Lower leg skin (tissue), 4 donors: Measurements from ENCODE around the gene SLIT3. TPM values are rescaled to one million over a fixed set of nuclear protein-coding genes. Genes with fewer than 3 reads are reported as not detected.

Experiments used
- DNase-seq, 2 donors: peaks; one replicate each; pipeline ENCODE4 v3.0.0-alpha.2; 2019; ENCODE audit warnings: low spot score in 2 of 2
- H3K4me3 ChIP-seq: fragments of 200-600 bp; sonication (generic); 2 replicates; pipeline ENCODE4 v1.5.1; 2017; ENCODE audit warnings: mild to moderate bottlenecking, low read depth; ENCODE audit not compliant: poor library complexity, severe bottlenecking
- POLR2A ChIP-seq, 2 donors: fragments of 450-650 bp; IDR thresholded peaks; one replicate each; pipeline ENCODE4 v1.6.1; 2016 to 2017; ENCODE audit warnings: antibody characterized with exemption in 2 of 2, mild to moderate bottlenecking in 1 of 2, moderate library complexity in 1 of 2
- WGBS, 2 donors: methylation state at CpG; one replicate each; pipeline ENCODE4 v1.1.5; 2018; 5-methylcytosine and 5-hydroxymethylcytosine counted together
- intact Hi-C: fragments of 100-400 bp; cut with DNase I; formaldehyde crosslinking; loops from one replicate; pipeline ENCODE4 v1.15.0; 2023; ENCODE audit warnings: low total_unique reads
- total RNA-seq, 4 donors: library from RNA; depleted of rRNA; stranded (reverse); fragments of >200 nt; gene quantifications; one replicate each; pipeline ENCODE4 v1.1.0, GENCODE V29; 2016
- TF ChIP-seq, protein P1 (sequence below), 3 donors: fragments of 450-650 bp; IDR thresholded peaks; one replicate each; pipeline ENCODE4 v1.5.1; 2016; ENCODE audit warnings: antibody characterized with exemption in 3 of 3, mild to moderate bottlenecking in 3 of 3, moderate library complexity in 2 of 3

Gene SLIT3
- total RNA-seq, 4 donors from 2014 or later = 12.4 to 66.0 (median 22.8) TPM

DNA sequence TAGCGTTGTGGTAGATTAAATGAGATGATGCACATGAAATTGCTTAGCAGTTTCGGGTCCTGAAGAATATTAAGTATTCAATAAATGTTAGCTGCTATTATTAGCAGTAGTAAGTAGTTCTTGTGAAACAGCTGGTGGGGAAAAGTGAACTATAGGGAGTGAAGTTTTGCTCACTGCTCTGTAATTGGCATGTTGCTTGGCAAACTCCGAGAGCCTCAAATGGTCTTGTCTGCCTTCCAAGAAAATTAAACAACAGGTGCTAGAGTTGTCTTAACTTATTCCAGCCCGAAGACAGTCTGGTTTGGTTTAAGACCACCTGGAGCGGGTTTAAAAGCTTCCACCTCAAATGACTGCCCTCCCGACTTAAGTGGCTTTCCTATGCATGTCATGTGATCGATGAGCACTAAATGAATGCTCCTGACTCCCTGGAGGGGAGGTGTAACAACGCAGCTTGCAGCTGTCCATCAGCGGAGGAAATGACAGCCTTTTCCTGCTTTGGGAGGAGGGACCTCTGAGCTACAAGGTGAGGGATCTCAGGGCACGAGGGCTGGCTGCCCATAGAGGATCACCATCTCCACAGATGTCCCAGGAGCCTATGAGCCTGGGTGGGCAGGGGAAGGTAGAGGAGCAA is 518.9 kb downstream of the SLIT3 start:
- TF ChIP-seq, protein P1, sequence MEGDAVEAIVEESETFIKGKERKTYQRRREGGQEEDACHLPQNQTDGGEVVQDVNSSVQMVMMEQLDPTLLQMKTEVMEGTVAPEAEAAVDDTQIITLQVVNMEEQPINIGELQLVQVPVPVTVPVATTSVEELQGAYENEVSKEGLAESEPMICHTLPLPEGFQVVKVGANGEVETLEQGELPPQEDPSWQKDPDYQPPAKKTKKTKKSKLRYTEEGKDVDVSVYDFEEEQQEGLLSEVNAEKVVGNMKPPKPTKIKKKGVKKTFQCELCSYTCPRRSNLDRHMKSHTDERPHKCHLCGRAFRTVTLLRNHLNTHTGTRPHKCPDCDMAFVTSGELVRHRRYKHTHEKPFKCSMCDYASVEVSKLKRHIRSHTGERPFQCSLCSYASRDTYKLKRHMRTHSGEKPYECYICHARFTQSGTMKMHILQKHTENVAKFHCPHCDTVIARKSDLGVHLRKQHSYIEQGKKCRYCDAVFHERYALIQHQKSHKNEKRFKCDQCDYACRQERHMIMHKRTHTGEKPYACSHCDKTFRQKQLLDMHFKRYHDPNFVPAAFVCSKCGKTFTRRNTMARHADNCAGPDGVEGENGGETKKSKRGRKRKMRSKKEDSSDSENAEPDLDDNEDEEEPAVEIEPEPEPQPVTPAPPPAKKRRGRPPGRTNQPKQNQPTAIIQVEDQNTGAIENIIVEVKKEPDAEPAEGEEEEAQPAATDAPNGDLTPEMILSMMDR (IDR thresholded peaks at IDR 0.05) = no peak
- TF ChIP-seq POLR2A (IDR thresholded peaks at IDR 0.05) = no peak
- no peak overlapping the region for H3K4me3 ChIP-seq
- WGBS, 2 donors = 35 to 42% methylated on average over 10 of the region's 10 CpGs
- no peak for DNase-seq
- intact Hi-C loops = no loop called here

DNA sequence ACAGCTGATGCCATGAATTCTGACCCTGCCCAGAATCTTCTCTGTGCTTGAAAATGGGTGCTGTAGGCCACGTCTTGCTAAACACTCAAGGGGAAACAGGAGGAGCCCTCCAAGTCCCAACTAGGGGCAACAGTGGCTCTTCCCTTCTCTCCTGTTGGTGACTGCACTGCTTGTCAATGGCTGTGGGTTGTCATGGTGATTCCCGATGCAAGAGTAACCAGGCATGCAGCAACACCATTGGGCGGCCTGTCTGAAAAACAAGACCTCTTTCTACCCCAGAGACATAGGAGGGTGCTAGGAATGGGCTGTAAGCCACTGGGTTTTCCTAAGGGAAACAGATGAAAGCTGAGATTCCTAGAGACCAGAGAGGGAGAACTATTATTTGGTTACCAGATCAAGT is 520.1 kb downstream of the SLIT3 start:
- intact Hi-C loops = no loop called here
- TF ChIP-seq, protein P1 (IDR thresholded peaks at IDR 0.05) = no peak
- TF ChIP-seq POLR2A (IDR thresholded peaks at IDR 0.05) = no peak
- H3K4me3 ChIP-seq = no peak overlapping the region
- DNase-seq = no peak
- WGBS, 2 donors = 84 to 91% methylated on average over 3 of the region's 3 CpGs

DNA sequence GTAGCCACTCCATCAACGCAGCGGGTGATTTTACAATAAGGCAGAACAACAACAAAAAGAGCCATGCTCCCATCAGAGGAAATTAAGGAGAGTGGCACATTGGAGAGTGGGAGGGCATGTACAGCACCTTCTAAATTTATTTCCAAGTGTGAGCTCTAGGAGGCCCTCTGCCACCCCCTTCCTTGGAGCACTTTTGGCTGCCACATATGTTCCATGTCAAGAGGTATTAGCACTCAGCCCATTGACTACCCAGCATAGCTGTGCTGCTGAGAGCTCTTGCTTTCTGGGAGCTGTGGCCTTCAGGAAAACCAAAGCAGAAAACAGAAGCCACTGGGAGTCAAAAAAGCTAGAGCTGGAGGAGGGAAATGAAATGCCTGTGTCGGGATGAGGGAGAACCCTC is 521.6 kb downstream of the SLIT3 start:
- intact Hi-C loops = no loop called here
- no peak overlapping the region for H3K4me3 ChIP-seq
- WGBS, 2 donors = 92 to 95% methylated on average over 3 of the region's 3 CpGs
- no peak for DNase-seq
- TF ChIP-seq, protein P1 (IDR thresholded peaks at IDR 0.05) = no peak
- TF ChIP-seq POLR2A (IDR thresholded peaks at IDR 0.05) = no peak

DNA sequence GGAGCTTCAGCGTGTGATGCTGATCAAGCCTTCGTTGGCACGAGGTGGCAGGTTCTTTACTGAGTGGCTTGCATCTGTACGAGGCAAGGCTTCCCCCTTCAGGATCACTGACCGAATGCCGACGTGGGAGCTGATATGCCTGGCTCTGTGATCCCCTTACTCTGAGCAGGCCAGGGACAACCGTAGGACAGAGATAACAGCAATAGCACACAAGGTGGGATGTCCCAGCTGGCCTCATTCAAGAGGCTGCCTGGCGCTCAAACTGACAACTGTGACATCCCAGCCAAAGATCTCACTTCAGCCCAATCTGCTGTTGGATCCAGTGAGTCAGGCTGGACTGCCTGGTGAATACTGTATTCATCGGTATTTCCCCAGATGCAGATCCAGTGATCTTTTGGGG is 522.4 kb downstream of the SLIT3 start:
- TF ChIP-seq, protein P1 (IDR thresholded peaks at IDR 0.05) = no peak
- no peak for TF ChIP-seq POLR2A (IDR thresholded peaks at IDR 0.05)
- no peak overlapping the region for H3K4me3 ChIP-seq
- 91 to 96% methylated on average over 10 of the region's 10 CpGs for WGBS, 2 donors
- DNase-seq = no peak
- intact Hi-C loops = no loop called here

DNA sequence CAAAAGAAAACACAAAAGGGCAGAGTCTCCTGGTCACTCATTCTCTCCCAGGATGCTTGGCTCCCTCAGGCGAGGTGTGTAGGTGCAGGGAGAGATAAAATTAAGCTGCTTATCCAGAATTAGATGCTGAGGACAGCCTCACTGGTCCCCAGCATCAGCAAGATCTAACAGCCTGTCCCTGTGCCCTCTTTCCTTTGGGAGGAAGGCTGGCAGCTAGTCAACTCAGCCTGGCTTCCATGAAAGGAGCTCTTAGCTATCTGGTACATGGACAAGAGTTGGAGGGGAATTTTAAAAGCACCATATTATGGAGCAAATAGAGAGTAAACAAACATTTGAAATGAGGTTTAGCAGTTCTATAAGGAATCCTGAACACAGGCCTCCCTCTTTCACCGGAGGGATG is 523.3 kb downstream of the SLIT3 start:
- H3K4me3 ChIP-seq = no peak overlapping the region
- intact Hi-C loops = no loop called here
- TF ChIP-seq, protein P1 (IDR thresholded peaks at IDR 0.05) = no peak
- no peak for DNase-seq
- WGBS, 2 donors = 83 to 85% methylated on average over 2 of the region's 2 CpGs

DNA sequence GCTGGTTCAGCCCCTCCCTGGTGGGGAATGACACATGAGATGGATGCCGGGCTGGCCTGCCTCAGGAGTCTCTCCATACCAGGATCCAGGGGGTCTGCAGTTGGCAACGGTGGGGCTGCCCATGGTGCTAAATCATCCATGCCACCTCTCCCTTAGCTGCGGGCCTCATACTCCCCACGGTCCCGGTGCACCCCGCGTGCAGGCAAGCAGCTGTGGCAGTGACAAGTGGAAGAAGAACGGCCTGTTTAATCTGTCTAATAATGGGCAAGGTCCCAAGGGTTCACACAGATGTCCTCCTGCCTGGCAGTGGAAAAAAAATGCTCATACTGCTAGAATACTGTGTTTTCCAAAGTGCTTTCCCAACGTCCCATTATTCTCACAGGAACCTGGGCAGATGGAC is 524.9 kb downstream of the SLIT3 start:
- 70 to 73% methylated on average over 9 of the region's 9 CpGs for WGBS, 2 donors
- intact Hi-C loops = no loop called here
- no peak overlapping the region for H3K4me3 ChIP-seq
- no peak for DNase-seq
- TF ChIP-seq, protein P1 (IDR thresholded peaks at IDR 0.05) = no peak
- no peak for TF ChIP-seq POLR2A (IDR thresholded peaks at IDR 0.05)
